Pancreas (tissue), 10 donors: Measurements from ENCODE around the gene ARIH2. TPM values are rescaled to one million over a fixed set of nuclear protein-coding genes. Genes with fewer than 3 reads are reported as not detected.

Experiments used
- ATAC-seq, 4 donors: fragments of 200-7000 bp; cut with Tn5 transposase; one replicate each; pipeline versions ENCODE4 v1.8.0 to v1.9.1; 2020; ENCODE audit warnings: mild to moderate bottlenecking in 4 of 4, moderate library complexity in 4 of 4
- DNase-seq, 6 donors: peaks; one replicate each; pipeline ENCODE4 v3.0.0-alpha.2; 2020
- FAIRE-seq: peaks from 2 replicates; lab custom pipeline; 2012; peaks lifted over from hg19 to GRCh38; lab: Jason Lieb, UNC
- H3K27ac ChIP-seq, 4 donors: fragments of 200-600 bp; sonication (generic); 1 replicate in 3 of 4; 2 replicates in 1 of 4; pipeline versions ENCODE4 v1.5.0 to v1.8.0; 2020
- H3K27me3 ChIP-seq, 4 donors: fragments of 200-600 bp; one replicate each; pipeline ENCODE4 v1.8.0; 2021
- H3K36me3 ChIP-seq, 3 donors: fragments of 200-600 bp; sonication (generic) in 1 of 3; one replicate each; pipeline versions ENCODE4 v1.5.0 to v1.8.0; 2020 to 2021
- H3K4me1 ChIP-seq, 3 donors: fragments of 200-600 bp; one replicate each; pipeline ENCODE4 v1.8.0; 2021
- H3K4me3 ChIP-seq, 4 donors: fragments of 200-600 bp; sonication (generic) in 2 of 4; one replicate each; pipeline versions ENCODE4 v1.5.0 to v1.8.0; 2020 to 2021
- H3K9me3 ChIP-seq, 4 donors: fragments of 200-600 bp; one replicate each; pipeline ENCODE4 v1.8.0; 2021
- CTCF ChIP-seq, 4 donors: fragments of 200-600 bp; sonication (generic) in 3 of 4; IDR thresholded peaks; one replicate each; pipeline versions ENCODE4 v1.5.0 to v1.8.0; 2021; ENCODE audit warnings: antibody characterized with exemption in 4 of 4
- WGBS, 2 donors: extraction: QIAGEN DNeasy Blood & Tissue Kit; methylation state at CpG; one replicate each; pipeline ENCODE4 v1.1.7; 2013; 5-methylcytosine and 5-hydroxymethylcytosine counted together
- intact Hi-C, 3 donors: fragments of 100-400 bp; cut with DNase I; formaldehyde crosslinking; loops; one replicate each; pipeline versions ENCODE4 v1.11.1 to v1.14.2; 2022
- polyA plus RNA-seq, 2 donors: library from polyadenylated mRNA; stranded (reverse); fragments of 200-250 nt; gene quantifications; one replicate each; pipeline ENCODE4 v1.2.3, GENCODE V29; 2013
- total RNA-seq, 6 donors: library from RNA; stranded (reverse); fragmentation: NEBNext Ultra II Directional in 4 of 6; extraction: Animal tissue kit (Norgen Biotek cat#: 25700) in 4 of 6; gene quantifications; one replicate each; pipeline versions ENCODE4 v1.2.1 to v1.2.4, GENCODE V29; 2021 to 2023
- donor health status: healthy with polysubstance abuse.
- donor health status: DM: no; HTN: no; CAD: no; lungs with moderate emphysema.
- donor health status: DM: no; HTN: no; CAD: no.
- donor health status: control.
- donor health status: control.
- donor health status: Bipolar disorder and iron deficiency.
- donor health status: DM: yes; HTN: yes; CAD: no.
- donor health status: DM: no; HTN: no; CAD: no.
- donor health status: DM: no; HTN: no; CAD: no.
- donor health status: DM: yes; HTN: yes; CAD: no.

Gene ARIH2
- total and polyA plus RNA-seq, 8 donors, result 33.3 to 53.6 (median 41.6) TPM

GRCh38 chr3:49023775-49024174 is 105.1 kb downstream of the ARIH2 start:
- H3K4me1 ChIP-seq, result peaks cover 9 to 36% (median 13%) of the 10 kb centered on the region in 3 donors
- FAIRE-seq, result no peak
- DNase-seq, result no peak
- no peak overlapping the region for H3K4me3 ChIP-seq
- ATAC-seq, result no peak
- WGBS, 2 donors, result 84 to 89% methylated on average over 4 of the region's 4 CpGs
- peaks cover 0 to 32% (median 18%) of the 10 kb centered on the region in 3 donors for H3K36me3 ChIP-seq
- no peaks in the 10 kb centered on the region for H3K27me3 ChIP-seq
- no peak for TF ChIP-seq CTCF (IDR thresholded peaks at IDR 0.05)
- intact Hi-C loops, result loop anchor here in 1 of 3 donors (10.0 kb wide), 1 partner anchor 71 kb away; the partner anchor contains the start of gene QRICH1
- H3K27ac ChIP-seq, result no peak overlapping the region
- no peaks in the 10 kb centered on the region for H3K9me3 ChIP-seq

GRCh38 chr3:49024449-49024848 is 105.8 kb downstream of the ARIH2 start:
- ATAC-seq (no peak), FAIRE-seq (no peak), DNase-seq (no peak)
- Histone ChIP-seq H3K9me3 (no peaks in the 10 kb centered on the region), H3K27ac (no peak overlapping the region), H3K4me3 (no peak overlapping the region), H3K36me3 (peaks cover 0 to 32% (median 18%) of the 10 kb centered on the region in 3 donors), H3K27me3 (no peaks in the 10 kb centered on the region), H3K4me1 (peaks cover 6 to 30% (median 9%) of the 10 kb centered on the region in 3 donors)
- intact Hi-C loops, result loop anchor here in 1 of 3 donors (10.0 kb wide), 1 partner anchor 70 kb away; the partner anchor contains the start of gene QRICH1
- WGBS, 2 donors, result 73 to 79% methylated on average over 5 of the region's 5 CpGs
- no peak for TF ChIP-seq CTCF (IDR thresholded peaks at IDR 0.05)

- DNase-seq, result no peak
- H3K27ac ChIP-seq, result no peak overlapping the region
- intact Hi-C loops, result loop anchor here in 1 of 3 donors (10.0 kb wide), 1 partner anchor 70 kb away; the partner anchor contains the start of gene QRICH1
- WGBS, 2 donors, result 76 to 77% methylated on average over 13 of the region's 13 CpGs
- no peak for TF ChIP-seq CTCF (IDR thresholded peaks at IDR 0.05)
- H3K27me3 ChIP-seq, result no peaks in the 10 kb centered on the region
- FAIRE-seq, result no peak
- no peaks in the 10 kb centered on the region for H3K9me3 ChIP-seq
- peaks cover 6 to 24% (median 9%) of the 10 kb centered on the region in 3 donors for H3K4me1 ChIP-seq
- peaks cover 0 to 32% (median 18%) of the 10 kb centered on the region in 3 donors for H3K36me3 ChIP-seq
- no peak overlapping the region for H3K4me3 ChIP-seq
- ATAC-seq, result no peak
These were observed 106.6 kb downstream of the ARIH2 start for GRCh38 chr3:49025005-49025792.

- TF ChIP-seq CTCF (IDR thresholded peaks at IDR 0.05), result no peak
- WGBS, 2 donors, result 86 to 87% methylated on average over 8 of the region's 8 CpGs
- peaks cover 6 to 24% (median 9%) of the 10 kb centered on the region in 3 donors for H3K4me1 ChIP-seq
- H3K9me3 ChIP-seq, result no peaks in the 10 kb centered on the region
- no peak overlapping the region for H3K27ac ChIP-seq
- DNase-seq (peak in 1 of 6 donors; percentile 21), ATAC-seq (no peak), FAIRE-seq (no peak)
- peaks cover 0 to 32% (median 18%) of the 10 kb centered on the region in 3 donors for H3K36me3 ChIP-seq
- intact Hi-C loops, result loop anchor here in 1 of 3 donors (10.0 kb wide), 1 partner anchor 69 kb away; the partner anchor contains the start of gene QRICH1
- no peaks in the 10 kb centered on the region for H3K27me3 ChIP-seq
- H3K4me3 ChIP-seq, result no peak overlapping the region
These were observed 107.3 kb downstream of the ARIH2 start for GRCh38 chr3:49025793-49026520.
